Fibroblast of skin of back (primary cell): ENCODE measurements around the gene KCNQ4.
A peak's percentile ranks its signal among the peaks of the same experiment; 100 is the strongest.

Experiments used
- DNase-seq: peaks from one replicate; pipeline ENCODE4 v3.0.0-alpha.2; 2013

Gene KCNQ4

GRCh38 chr1:40796939-40797667 is 13.5 kb downstream of the KCNQ4 start:
- DNase-seq, result peak; percentile 63

- DNase-seq, result no peak
Measured at GRCh38 chr1:40797668-40798010, 14.1 kb downstream of the KCNQ4 start.

GRCh38 chr1:40798366-40799281 is 15.0 kb downstream of the KCNQ4 start:
- DNase-seq, result no peak

- no peak for DNase-seq
Measured at GRCh38 chr1:40799351-40799867, 15.8 kb downstream of the KCNQ4 start.

- no peak for DNase-seq
Measured at GRCh38 chr1:40801742-40802077, 18.1 kb downstream of the KCNQ4 start.

- peak; percentile 77 for DNase-seq
Measured at GRCh38 chr1:40802078-40802741, 18.6 kb downstream of the KCNQ4 start.

- DNase-seq, result no peak
Measured at GRCh38 chr1:40802742-40803113, 19.1 kb downstream of the KCNQ4 start.

- DNase-seq, result no peak
Measured at GRCh38 chr1:40803447-40803846, 19.9 kb downstream of the KCNQ4 start.

- no peak for DNase-seq
Measured at GRCh38 chr1:40803902-40804301, 20.3 kb downstream of the KCNQ4 start.

GRCh38 chr1:40806240-40806639 is 22.7 kb downstream of the KCNQ4 start:
- no peak for DNase-seq

GRCh38 chr1:40806731-40807695 is 23.4 kb downstream of the KCNQ4 start:
- peak; percentile 82 for DNase-seq

- peak; percentile 40 for DNase-seq
Measured at GRCh38 chr1:40808002-40808401, 24.4 kb downstream of the KCNQ4 start.

- peak; percentile 81 for DNase-seq
Measured at GRCh38 chr1:40808444-40808843, 24.9 kb downstream of the KCNQ4 start.

- DNase-seq, result no peak
Measured at GRCh38 chr1:40808909-40809308, 25.3 kb downstream of the KCNQ4 start.

- DNase-seq, result no peak
Measured at GRCh38 chr1:40810927-40811326, 27.3 kb downstream of the KCNQ4 start.

GRCh38 chr1:40815420-40815819 is 31.8 kb downstream of the KCNQ4 start:
- no peak for DNase-seq

- DNase-seq, result no peak
Measured at GRCh38 chr1:40817791-40818263, 34.2 kb downstream of the KCNQ4 start.

- peak; percentile 62 for DNase-seq
Measured at GRCh38 chr1:40818264-40818961, 34.8 kb downstream of the KCNQ4 start.

GRCh38 chr1:40819101-40819500 is 35.5 kb downstream of the KCNQ4 start:
- no peak for DNase-seq

GRCh38 chr1:40820251-40820797 is 36.7 kb downstream of the KCNQ4 start:
- no peak for DNase-seq
